ENCODE data around the gene MYO1C. TPM values are rescaled to one million over a fixed set of nuclear protein-coding genes. Genes with fewer than 3 reads are reported as not detected.

The MYO1C gene
- total and polyA plus RNA-seq, 4 donors, result 73.4 to 237 (median 89.6) TPM

GRCh38 chr17:1484060-1484535 is 8.4 kb downstream of the MYO1C start:
- no peak overlapping the region for H3K4me3 ChIP-seq
- DNase-seq, result no peak
- H3K27ac ChIP-seq (ENCODE audit: low read depth in 1 of 2, low read length in 1 of 2), result peak overlapping the region; percentile 62 to 86

GRCh38 chr17:1482680-1483079 is 9.8 kb downstream of the MYO1C start:
- DNase-seq, result no peak
- ATAC-seq (ENCODE audit: insufficient read depth, low FRiP score), result no peak

More at GRCh38 chr17:1484060-1484535, 8.4 kb downstream of the MYO1C start:
- Histone ChIP-seq H3K9ac (ENCODE audit: insufficient read depth in 1 of 2, low read length in 2 of 2) (no peak overlapping the region), H3K36me3 (ENCODE audit: control insufficient read depth in 4 of 4, insufficient read depth in 4 of 4, low read length in 4 of 4) (peaks cover 5 to 25% (median 13%) of the 10 kb centered on the region in 4 donors), H3K27me3 (ENCODE audit: control insufficient read depth in 3 of 3, insufficient read depth in 3 of 3, low read length in 2 of 3) (no peaks in the 10 kb centered on the region), H3K9me3 (ENCODE audit: control insufficient read depth in 4 of 4, insufficient read depth in 3 of 4, low read length in 3 of 4) (no peaks in the 10 kb centered on the region), H3K4me1 (ENCODE audit: control insufficient read depth in 5 of 5, insufficient read depth in 5 of 5, low read length in 5 of 5) (peaks cover 3 to 13% (median 3%) of the 10 kb centered on the region in 5 donors)
- WGBS, 2 donors, result 88 to 92% methylated on average over 29 of the region's 29 CpGs
- no peak for TF ChIP-seq CTCF (IDR thresholded peaks at IDR 0.05; ENCODE audit: control extremely low read depth, extremely low read depth)
- ATAC-seq (ENCODE audit: insufficient read depth, low FRiP score), result no peak

DNA sequence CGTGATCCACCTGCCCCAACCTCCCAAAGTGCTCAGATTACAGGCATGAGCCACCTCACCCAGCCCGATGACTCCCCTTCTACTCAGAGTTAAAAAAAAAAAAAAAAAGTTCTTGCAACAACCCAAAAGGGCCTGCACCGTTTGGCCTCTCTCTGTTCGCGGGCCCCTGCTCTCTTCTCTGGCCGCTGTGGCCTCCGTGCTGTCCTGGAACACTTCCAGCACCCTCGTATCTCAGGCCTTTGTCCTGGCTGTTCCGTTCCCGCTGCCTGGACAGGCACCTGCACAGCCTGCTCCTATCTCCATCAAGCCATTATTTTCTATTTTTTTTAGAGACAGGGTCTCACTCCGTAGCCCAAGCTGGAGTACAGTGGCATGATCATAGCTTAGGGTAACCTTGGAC is 10.8 kb downstream of the MYO1C start:
- H3K4me3 ChIP-seq, result no peak overlapping the region
- ATAC-seq (ENCODE audit: insufficient read depth, low FRiP score) (no peak), DNase-seq (no peak)
- H3K27me3 ChIP-seq (ENCODE audit: control insufficient read depth in 3 of 3, insufficient read depth in 3 of 3, low read length in 2 of 3), result no peaks in the 10 kb centered on the region
- peaks cover 10 to 43% (median 20%) of the 10 kb centered on the region in 4 donors for H3K36me3 ChIP-seq (ENCODE audit: control insufficient read depth in 4 of 4, insufficient read depth in 4 of 4, low read length in 4 of 4)
- WGBS, 2 donors, result 81 to 83% methylated on average over 11 of the region's 11 CpGs
- no peak overlapping the region for H3K27ac ChIP-seq (ENCODE audit: low read depth in 1 of 2, low read length in 1 of 2)
- no peak for TF ChIP-seq CTCF (IDR thresholded peaks at IDR 0.05; ENCODE audit: control extremely low read depth, extremely low read depth)
- peaks cover 0 to 4% (median 2%) of the 10 kb centered on the region in 5 donors for H3K4me1 ChIP-seq (ENCODE audit: control insufficient read depth in 5 of 5, insufficient read depth in 5 of 5, low read length in 5 of 5)
- H3K9me3 ChIP-seq (ENCODE audit: control insufficient read depth in 4 of 4, insufficient read depth in 3 of 4, low read length in 3 of 4), result no peaks in the 10 kb centered on the region
- H3K9ac ChIP-seq (ENCODE audit: insufficient read depth in 1 of 2, low read length in 2 of 2), result no peak overlapping the region

More at GRCh38 chr17:1482680-1483079, 9.8 kb downstream of the MYO1C start:
- H3K27me3 ChIP-seq (ENCODE audit: control insufficient read depth in 3 of 3, insufficient read depth in 3 of 3, low read length in 2 of 3), result no peaks in the 10 kb centered on the region
- peaks cover 10 to 37% (median 18%) of the 10 kb centered on the region in 4 donors for H3K36me3 ChIP-seq (ENCODE audit: control insufficient read depth in 4 of 4, insufficient read depth in 4 of 4, low read length in 4 of 4)
- H3K4me1 ChIP-seq (ENCODE audit: control insufficient read depth in 5 of 5, insufficient read depth in 5 of 5, low read length in 5 of 5), result peaks cover 0 to 4% (median 3%) of the 10 kb centered on the region in 5 donors
- WGBS, 2 donors, result 87 to 91% methylated on average over 19 to 20 of the region's 20 CpGs
- H3K27ac ChIP-seq (ENCODE audit: low read depth in 1 of 2, low read length in 1 of 2), result peak overlapping the region in 1 of 2 donors; percentile 31
- no peak for TF ChIP-seq CTCF (IDR thresholded peaks at IDR 0.05; ENCODE audit: control extremely low read depth, extremely low read depth)
- no peak overlapping the region for H3K4me3 ChIP-seq
- no peak overlapping the region for H3K9ac ChIP-seq (ENCODE audit: insufficient read depth in 1 of 2, low read length in 2 of 2)
- no peaks in the 10 kb centered on the region for H3K9me3 ChIP-seq (ENCODE audit: control insufficient read depth in 4 of 4, insufficient read depth in 3 of 4, low read length in 3 of 4)

Measured in lung (tissue), 12 donors.